ENCODE data around the gene TRIM56.
A peak's percentile ranks its signal among the peaks of the same experiment; 100 is the strongest.
"Not testable (repeated sequence)": the region's sequence is repeated elsewhere in the genome, so short reads cannot be mapped to it uniquely, and the experiment has no call there.

Gene TRIM56

DNA sequence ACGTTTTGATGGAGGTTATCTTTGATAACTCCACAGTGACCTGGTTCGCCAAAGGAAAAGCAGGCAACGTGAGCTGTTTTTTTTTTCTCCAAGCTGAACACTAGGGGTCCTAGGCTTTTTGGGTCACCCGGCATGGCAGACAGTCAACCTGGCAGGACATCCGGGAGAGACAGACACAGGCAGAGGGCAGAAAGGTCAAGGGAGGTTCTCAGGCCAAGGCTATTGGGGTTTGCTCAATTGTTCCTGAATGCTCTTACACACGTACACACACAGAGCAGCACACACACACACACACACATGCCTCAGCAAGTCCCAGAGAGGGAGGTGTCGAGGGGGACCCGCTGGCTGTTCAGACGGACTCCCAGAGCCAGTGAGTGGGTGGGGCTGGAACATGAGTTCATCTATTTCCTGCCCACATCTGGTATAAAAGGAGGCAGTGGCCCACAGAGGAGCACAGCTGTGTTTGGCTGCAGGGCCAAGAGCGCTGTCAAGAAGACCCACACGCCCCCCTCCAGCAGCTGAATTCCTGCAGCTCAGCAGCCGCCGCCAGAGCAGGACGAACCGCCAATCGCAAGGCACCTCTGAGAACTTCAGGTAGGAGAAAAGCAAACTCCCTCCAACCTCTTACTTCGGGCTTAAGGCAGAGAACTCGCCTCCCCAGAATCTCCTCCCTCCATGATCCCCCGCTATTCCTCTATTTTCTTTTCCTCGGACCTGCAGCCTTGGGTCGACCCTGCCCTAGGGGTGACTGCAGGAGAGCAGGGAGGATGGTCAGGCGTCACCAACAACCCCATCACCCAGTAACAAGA, 41.6 kb downstream of the TRIM56 start, which contains the start of gene SERPINE1:
Gene SERPINE1 (plus strand): TSS at position 454 of the 809 bp plus-strand sequence. CDS start 1,290 bp downstream, outside the sequence.
- H3K9me3 ChIP-seq (ENCODE audit: control insufficient read depth, low read depth, low read length) = no peaks in the 10 kb centered on the region
- H3K4me3 ChIP-seq (ENCODE audit: low read length) = peak within 1 kb of the TSS; percentile 4
- peaks cover 19% of the 10 kb centered on the region for H3K4me1 ChIP-seq (ENCODE audit: control insufficient read depth, low read depth, low read length)
- no peak within 1 kb of the TSS for H3K27ac ChIP-seq (ENCODE audit: low read length)
- H3K9ac ChIP-seq (ENCODE audit: low read length) = peak within 1 kb of the TSS; percentile 1
- H3K36me3 ChIP-seq (ENCODE audit: control insufficient read depth, low read depth, low read length) = no peaks in the 10 kb centered on the region
- H3K27me3 ChIP-seq (ENCODE audit: control insufficient read depth, insufficient read depth, low read length) = peaks cover 5% of the 10 kb centered on the region

DNA sequence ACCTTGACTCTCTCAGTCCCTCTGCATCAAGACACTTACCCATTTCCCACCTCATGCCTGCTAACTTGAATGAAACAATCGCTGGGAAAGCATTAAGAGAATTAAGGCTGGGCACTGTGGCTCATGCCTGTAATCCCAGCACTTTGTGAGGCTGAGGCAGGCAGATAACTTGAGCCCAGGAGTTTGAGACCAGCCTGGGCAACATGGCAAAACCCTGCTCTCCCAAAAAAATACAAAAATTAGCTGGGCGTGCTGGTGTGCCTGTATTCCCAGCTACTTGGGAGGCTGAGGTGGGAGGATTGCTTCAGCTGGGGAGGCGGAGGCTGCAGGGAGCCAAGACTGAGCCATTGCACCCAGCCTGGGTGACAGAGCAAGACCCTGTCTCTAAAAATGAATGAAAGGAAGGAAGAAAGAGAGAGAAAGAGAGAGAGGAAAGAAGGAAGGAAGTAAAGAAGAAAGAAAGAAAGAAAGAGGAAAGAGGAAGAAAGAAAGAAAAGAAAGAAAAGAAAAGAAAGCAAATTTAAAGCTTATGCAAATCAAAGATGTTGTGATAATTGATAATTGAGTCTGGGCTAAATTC, 42.3 kb downstream of the TRIM56 start:
- no peak overlapping the region for H3K27ac ChIP-seq (ENCODE audit: low read length)
- H3K27me3 ChIP-seq (ENCODE audit: control insufficient read depth, insufficient read depth, low read length) = peaks cover 5% of the 10 kb centered on the region
- H3K4me3 ChIP-seq (ENCODE audit: low read length) = no peak overlapping the region
- no peaks in the 10 kb centered on the region for H3K36me3 ChIP-seq (ENCODE audit: control insufficient read depth, low read depth, low read length)
- no peak overlapping the region for H3K9ac ChIP-seq (ENCODE audit: low read length)
- H3K9me3 ChIP-seq (ENCODE audit: control insufficient read depth, low read depth, low read length) = no peaks in the 10 kb centered on the region
- H3K4me1 ChIP-seq (ENCODE audit: control insufficient read depth, low read depth, low read length) = peaks cover 16% of the 10 kb centered on the region

DNA sequence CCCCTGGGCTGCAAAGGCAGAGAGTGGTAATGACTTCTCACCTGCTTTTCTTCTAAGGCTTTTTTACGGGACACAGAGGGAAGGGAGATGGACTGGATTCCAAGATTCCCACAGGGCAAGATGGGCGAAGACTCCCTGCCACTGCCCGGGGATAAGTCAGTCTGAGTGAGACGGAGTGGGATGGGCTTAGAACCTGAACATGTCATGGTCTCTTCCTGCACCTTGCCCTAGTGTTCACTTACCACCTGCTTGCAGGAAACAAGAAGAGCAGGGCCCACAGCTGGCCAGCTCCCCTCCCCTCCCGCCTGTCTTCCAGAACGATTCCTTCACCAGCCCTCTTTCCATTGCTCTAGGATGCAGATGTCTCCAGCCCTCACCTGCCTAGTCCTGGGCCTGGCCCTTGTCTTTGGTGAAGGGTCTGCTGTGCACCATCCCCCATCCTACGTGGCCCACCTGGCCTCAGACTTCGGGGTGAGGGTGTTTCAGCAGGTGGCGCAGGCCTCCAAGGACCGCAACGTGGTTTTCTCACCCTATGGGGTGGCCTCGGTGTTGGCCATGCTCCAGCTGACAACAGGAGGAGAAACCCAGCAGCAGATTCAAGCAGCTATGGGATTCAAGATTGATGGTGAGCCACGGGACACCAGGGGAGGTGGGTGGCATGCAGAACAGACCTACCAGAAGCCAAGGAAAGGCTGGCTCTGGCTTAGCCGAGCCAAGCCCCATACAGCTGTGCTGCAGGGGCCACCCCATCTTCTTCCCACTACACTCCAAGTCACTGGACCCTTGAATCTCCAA, 43.0 kb downstream of the TRIM56 start:
- Histone ChIP-seq H3K27ac (ENCODE audit: low read length) (no peak overlapping the region), H3K9me3 (ENCODE audit: control insufficient read depth, low read depth, low read length) (no peaks in the 10 kb centered on the region), H3K27me3 (ENCODE audit: control insufficient read depth, insufficient read depth, low read length) (peaks cover 5% of the 10 kb centered on the region), H3K9ac (ENCODE audit: low read length) (no peak overlapping the region), H3K4me3 (ENCODE audit: low read length) (no peak overlapping the region), H3K36me3 (ENCODE audit: control insufficient read depth, low read depth, low read length) (no peaks in the 10 kb centered on the region), H3K4me1 (ENCODE audit: control insufficient read depth, low read depth, low read length) (peaks cover 14% of the 10 kb centered on the region)

DNA sequence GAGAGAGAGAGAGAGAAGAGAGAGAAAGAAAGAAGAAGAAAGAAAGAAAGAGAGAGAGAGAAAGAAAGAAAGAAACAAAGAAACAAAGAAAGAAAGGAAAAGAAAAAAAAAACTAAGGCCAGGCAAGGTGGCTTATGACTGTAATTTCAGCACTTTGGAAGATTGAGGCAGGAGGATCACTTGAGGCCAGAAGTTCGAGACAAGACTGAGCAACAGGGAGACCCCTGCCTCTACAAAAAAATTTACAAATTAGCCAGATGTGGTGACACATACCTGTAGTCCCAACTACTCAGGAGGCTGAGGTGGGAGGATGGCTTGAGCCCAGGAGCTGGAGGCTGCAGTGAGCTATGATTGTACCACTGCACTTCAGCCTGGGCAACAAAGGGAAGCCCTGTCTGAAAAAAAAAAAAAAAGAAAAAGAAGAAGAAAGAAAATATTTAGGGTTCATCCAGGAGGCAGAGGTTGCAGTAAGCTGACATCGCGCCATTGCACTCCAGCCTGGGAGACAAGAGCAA, 44.4 kb downstream of the TRIM56 start:
- Histone ChIP-seq H3K4me3 (ENCODE audit: low read length) (no peak overlapping the region), H3K36me3 (ENCODE audit: control insufficient read depth, low read depth, low read length) (no peaks in the 10 kb centered on the region), H3K27ac (ENCODE audit: low read length) (no peak overlapping the region), H3K9ac (ENCODE audit: low read length) (no peak overlapping the region), H3K9me3 (ENCODE audit: control insufficient read depth, low read depth, low read length) (no peaks in the 10 kb centered on the region), H3K4me1 (ENCODE audit: control insufficient read depth, low read depth, low read length) (peaks cover 23% of the 10 kb centered on the region), H3K27me3 (ENCODE audit: control insufficient read depth, insufficient read depth, low read length) (peaks cover 5% of the 10 kb centered on the region)

DNA sequence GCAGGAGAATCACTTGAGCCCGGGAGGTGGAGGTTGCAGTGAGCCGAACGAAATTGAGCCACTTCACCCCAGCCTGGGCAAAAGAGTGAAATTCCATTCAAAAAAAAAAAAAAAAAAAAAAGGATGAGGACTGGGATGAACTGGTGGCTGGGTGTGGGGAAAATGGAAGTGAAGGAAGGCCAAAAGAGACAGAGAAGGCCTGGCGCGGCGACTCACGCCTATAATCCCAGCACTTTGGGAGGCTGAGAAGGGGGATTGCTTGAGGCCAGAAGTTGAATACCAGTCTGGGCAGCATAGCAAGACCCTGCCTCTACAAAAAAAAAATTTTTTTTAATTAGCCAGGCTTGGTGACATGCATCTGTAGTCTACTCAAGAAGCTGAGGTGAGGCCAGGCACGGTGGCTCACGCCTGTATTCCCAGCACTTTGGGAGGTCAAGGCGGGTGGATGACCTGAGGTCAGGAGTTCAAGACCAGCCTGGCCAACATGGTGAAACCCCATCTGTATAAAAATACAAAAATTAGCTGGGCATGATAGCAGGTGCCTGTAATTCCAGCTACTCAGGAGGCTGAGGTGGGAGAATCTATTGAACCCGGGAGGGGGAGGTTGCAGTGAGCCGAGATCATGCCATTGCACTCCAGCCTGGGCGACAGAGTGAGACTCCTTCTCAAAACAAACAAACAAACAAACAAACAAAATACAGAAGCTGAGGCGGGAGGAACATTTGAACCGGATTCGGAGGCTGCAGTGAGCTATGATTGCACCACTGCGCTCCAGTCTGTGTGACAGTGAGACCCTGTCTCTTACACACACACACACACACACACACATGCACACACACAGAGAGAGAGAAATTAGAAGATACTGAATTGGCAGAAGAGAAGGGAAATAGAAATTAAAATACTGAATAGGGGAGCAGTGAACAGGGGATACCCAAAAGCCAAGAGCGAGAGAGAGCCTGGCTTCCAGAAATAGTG, 47.6 kb downstream of the TRIM56 start:
- H3K9me3 ChIP-seq (ENCODE audit: control insufficient read depth, low read depth, low read length); H3K9ac ChIP-seq (ENCODE audit: low read length); H3K36me3 ChIP-seq (ENCODE audit: control insufficient read depth, low read depth, low read length); H3K27ac ChIP-seq (ENCODE audit: low read length); H3K27me3 ChIP-seq (ENCODE audit: control insufficient read depth, insufficient read depth, low read length); H3K4me3 ChIP-seq (ENCODE audit: low read length): not testable (repeated sequence)
- H3K4me1 ChIP-seq (ENCODE audit: control insufficient read depth, low read depth, low read length) = peaks cover 11% of the 10 kb centered on the region

DNA sequence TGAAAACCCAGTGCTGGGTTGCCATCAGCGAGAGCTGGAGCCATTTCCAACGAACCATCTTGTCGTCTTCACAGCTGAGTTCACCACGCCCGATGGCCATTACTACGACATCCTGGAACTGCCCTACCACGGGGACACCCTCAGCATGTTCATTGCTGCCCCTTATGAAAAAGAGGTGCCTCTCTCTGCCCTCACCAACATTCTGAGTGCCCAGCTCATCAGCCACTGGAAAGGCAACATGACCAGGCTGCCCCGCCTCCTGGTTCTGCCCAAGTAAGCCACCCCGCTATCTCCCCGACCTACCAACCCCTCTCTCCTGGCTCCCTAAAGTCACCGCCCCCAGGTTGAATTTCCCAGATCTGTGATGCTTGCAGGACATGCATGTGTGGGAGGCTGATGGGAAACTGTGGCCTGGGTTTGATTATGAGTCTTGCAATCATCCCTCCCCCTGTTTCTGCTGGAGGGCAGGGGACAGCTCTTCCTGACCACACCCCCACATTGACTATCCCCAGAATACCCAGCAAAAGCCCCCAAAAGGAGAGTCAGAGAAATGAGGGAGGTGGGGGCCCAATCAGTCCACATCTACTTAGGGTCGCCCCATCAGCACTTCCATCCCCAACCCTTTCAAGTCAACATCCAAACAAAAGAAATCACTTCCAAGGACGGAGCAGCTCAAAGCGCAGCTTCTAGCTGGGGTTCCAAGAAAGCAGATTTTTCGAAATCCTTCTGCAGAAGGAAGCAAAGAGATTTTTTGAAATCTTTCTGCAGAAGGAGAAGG, 48.5 kb downstream of the TRIM56 start:
- peak overlapping the region; percentile 5 for H3K4me3 ChIP-seq (ENCODE audit: low read length)
- peaks cover 11% of the 10 kb centered on the region for H3K4me1 ChIP-seq (ENCODE audit: control insufficient read depth, low read depth, low read length)
- no peaks in the 10 kb centered on the region for H3K27me3 ChIP-seq (ENCODE audit: control insufficient read depth, insufficient read depth, low read length)
- H3K27ac ChIP-seq (ENCODE audit: low read length) = no peak overlapping the region
- H3K9ac ChIP-seq (ENCODE audit: low read length) = no peak overlapping the region
- no peaks in the 10 kb centered on the region for H3K36me3 ChIP-seq (ENCODE audit: control insufficient read depth, low read depth, low read length)
- H3K9me3 ChIP-seq (ENCODE audit: control insufficient read depth, low read depth, low read length) = no peaks in the 10 kb centered on the region

DNA sequence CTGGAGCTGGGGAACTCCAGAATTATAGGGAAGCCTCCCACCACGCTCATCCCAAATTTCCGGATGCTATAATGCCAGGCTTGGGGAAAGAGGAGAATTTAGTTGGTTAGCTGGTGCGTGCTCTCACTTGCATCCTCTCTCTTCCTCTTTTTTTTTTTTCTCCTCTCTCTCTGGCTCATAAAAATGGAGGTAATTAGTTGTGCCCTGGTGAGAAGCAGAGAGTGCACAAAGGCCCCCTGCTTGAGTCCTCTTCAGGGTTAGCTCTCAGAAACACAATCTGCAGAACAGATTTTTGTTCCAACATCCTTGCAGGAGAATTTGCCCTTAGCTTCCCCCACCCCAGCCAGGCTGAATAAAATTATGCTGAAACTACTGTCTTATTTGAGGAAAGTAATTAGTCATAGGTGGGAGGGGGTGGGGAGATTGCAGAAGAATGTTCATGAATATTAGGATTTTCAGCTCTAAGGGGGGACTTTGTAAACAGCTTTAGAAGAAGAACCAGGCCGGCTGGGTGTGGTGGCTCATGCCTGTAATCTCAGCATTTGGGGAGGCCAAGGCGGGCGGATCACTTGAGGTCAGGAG, 49.2 kb downstream of the TRIM56 start:
- peaks cover 11% of the 10 kb centered on the region for H3K4me1 ChIP-seq (ENCODE audit: control insufficient read depth, low read depth, low read length)
- peak overlapping the region; percentile 5 for H3K4me3 ChIP-seq (ENCODE audit: low read length)
- no peaks in the 10 kb centered on the region for H3K9me3 ChIP-seq (ENCODE audit: control insufficient read depth, low read depth, low read length)
- no peak overlapping the region for H3K9ac ChIP-seq (ENCODE audit: low read length)
- no peak overlapping the region for H3K27ac ChIP-seq (ENCODE audit: low read length)
- H3K27me3 ChIP-seq (ENCODE audit: control insufficient read depth, insufficient read depth, low read length) = no peaks in the 10 kb centered on the region
- no peaks in the 10 kb centered on the region for H3K36me3 ChIP-seq (ENCODE audit: control insufficient read depth, low read depth, low read length)

DNA sequence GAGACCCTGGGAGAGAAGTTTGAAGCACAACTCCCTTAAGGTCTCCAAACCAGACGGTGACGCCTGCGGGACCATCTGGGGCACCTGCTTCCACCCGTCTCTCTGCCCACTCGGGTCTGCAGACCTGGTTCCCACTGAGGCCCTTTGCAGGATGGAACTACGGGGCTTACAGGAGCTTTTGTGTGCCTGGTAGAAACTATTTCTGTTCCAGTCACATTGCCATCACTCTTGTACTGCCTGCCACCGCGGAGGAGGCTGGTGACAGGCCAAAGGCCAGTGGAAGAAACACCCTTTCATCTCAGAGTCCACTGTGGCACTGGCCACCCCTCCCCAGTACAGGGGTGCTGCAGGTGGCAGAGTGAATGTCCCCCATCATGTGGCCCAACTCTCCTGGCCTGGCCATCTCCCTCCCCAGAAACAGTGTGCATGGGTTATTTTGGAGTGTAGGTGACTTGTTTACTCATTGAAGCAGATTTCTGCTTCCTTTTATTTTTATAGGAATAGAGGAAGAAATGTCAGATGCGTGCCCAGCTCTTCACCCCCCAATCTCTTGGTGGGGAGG, 52.5 kb downstream of the TRIM56 start:
- Histone ChIP-seq H3K27ac (ENCODE audit: low read length) (no peak overlapping the region), H3K9ac (ENCODE audit: low read length) (no peak overlapping the region)

DNA sequence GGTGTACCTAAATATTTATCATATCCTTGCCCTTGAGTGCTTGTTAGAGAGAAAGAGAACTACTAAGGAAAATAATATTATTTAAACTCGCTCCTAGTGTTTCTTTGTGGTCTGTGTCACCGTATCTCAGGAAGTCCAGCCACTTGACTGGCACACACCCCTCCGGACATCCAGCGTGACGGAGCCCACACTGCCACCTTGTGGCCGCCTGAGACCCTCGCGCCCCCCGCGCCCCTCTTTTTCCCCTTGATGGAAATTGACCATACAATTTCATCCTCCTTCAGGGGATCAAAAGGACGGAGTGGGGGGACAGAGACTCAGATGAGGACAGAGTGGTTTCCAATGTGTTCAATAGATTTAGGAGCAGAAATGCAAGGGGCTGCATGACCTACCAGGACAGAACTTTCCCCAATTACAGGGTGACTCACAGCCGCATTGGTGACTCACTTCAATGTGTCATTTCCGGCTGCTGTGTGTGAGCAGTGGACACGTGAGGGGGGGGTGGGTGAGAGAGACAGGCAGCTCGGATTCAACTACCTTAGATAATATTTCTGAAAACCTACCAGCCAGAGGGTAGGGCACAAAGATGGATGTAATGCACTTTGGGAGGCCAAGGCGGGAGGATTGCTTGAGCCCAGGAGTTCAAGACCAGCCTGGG, 53.1 kb downstream of the TRIM56 start:
- H3K27me3 ChIP-seq (ENCODE audit: control insufficient read depth, insufficient read depth, low read length) = no peaks in the 10 kb centered on the region
- no peak overlapping the region for H3K9ac ChIP-seq (ENCODE audit: low read length)
- H3K36me3 ChIP-seq (ENCODE audit: control insufficient read depth, low read depth, low read length) = no peaks in the 10 kb centered on the region
- H3K4me1 ChIP-seq (ENCODE audit: control insufficient read depth, low read depth, low read length) = peaks cover 11% of the 10 kb centered on the region
- no peak overlapping the region for H3K27ac ChIP-seq (ENCODE audit: low read length)
- no peak overlapping the region for H3K4me3 ChIP-seq (ENCODE audit: low read length)
- no peaks in the 10 kb centered on the region for H3K9me3 ChIP-seq (ENCODE audit: control insufficient read depth, low read depth, low read length)

More for the DNA sequence above, 52.5 kb downstream of the TRIM56 start:
- Histone ChIP-seq H3K27me3 (ENCODE audit: control insufficient read depth, insufficient read depth, low read length) (no peaks in the 10 kb centered on the region), H3K4me3 (ENCODE audit: low read length) (no peak overlapping the region), H3K9me3 (ENCODE audit: control insufficient read depth, low read depth, low read length) (no peaks in the 10 kb centered on the region), H3K4me1 (ENCODE audit: control insufficient read depth, low read depth, low read length) (peaks cover 11% of the 10 kb centered on the region), H3K36me3 (ENCODE audit: control insufficient read depth, low read depth, low read length) (no peaks in the 10 kb centered on the region)

Data from iPS-18a (cell line).